Fibroblast of lung (primary cell): ENCODE results near the gene ZBTB12.

Experiments
- EZH2 ChIP-seq: IDR thresholded peaks from 2 replicates; pipeline ENCODE4 v1.5.1; 2012; ENCODE audit warnings: low read length, control low read depth, mild to moderate bottlenecking; ENCODE audit errors: missing control alignments
- TF ChIP-seq, protein P1 (sequence below), 2 donors: IDR thresholded peaks in 1 of 2; conservative IDR thresholded peaks in 1 of 2; 1 replicate in 1 of 2; 2 replicates in 1 of 2; pipeline ENCODE4 v1.5.1; 2011 to 2012; ENCODE audit warnings: low read length in 2 of 2, control low read depth in 1 of 2, inconsistent platforms in 1 of 2, low read depth in 1 of 2, mild to moderate bottlenecking in 1 of 2

DNA sequence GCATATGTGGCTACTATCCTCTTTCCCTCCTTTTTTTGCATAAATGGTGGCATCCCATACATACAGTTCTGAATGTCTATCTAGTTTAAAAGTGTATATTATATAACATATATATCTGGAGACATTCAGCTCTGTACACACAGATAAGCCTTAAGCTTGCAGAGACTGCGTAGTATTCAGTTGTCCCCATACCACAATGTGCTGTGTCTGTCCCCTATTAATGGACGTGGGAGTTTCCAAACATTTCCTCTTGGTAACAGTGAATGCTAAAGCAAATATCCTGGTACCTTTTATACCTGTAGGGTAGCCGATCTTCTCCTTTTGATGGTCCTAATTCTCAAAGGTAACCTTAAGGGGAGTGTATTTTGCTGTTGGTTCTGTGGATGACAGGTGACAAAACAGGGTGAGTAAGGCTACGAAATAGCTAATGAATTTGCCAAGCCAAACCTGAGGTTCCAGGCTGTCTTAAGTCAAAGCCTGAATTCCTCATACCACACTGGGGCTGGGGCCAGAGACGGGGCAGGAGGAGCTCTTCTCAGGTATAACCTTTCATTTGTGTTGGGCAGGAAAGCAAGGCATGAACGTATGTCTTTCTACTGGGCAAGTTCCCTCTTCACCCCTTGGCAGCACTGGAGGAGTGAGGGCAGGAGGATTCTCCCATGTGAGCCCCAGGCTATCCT is 17.9 kb upstream of the ZBTB12 start:
- TF ChIP-seq, protein P1, sequence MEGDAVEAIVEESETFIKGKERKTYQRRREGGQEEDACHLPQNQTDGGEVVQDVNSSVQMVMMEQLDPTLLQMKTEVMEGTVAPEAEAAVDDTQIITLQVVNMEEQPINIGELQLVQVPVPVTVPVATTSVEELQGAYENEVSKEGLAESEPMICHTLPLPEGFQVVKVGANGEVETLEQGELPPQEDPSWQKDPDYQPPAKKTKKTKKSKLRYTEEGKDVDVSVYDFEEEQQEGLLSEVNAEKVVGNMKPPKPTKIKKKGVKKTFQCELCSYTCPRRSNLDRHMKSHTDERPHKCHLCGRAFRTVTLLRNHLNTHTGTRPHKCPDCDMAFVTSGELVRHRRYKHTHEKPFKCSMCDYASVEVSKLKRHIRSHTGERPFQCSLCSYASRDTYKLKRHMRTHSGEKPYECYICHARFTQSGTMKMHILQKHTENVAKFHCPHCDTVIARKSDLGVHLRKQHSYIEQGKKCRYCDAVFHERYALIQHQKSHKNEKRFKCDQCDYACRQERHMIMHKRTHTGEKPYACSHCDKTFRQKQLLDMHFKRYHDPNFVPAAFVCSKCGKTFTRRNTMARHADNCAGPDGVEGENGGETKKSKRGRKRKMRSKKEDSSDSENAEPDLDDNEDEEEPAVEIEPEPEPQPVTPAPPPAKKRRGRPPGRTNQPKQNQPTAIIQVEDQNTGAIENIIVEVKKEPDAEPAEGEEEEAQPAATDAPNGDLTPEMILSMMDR (conservative IDR thresholded peaks at IDR 0.05 in 1 of 2, IDR thresholded peaks at IDR 0.05 in 1 of 2; ENCODE audit: low read depth in 1 of 2, low read length in 2 of 2): no peak
- no peak for TF ChIP-seq EZH2
